Measurements from ENCODE around the gene DOCK4.

Gene DOCK4

GRCh38 chr7:111903797-111904196 is 302.4 kb downstream of the DOCK4 start:
- no peak for DNase-seq (ENCODE audit: low read depth)

DNA sequence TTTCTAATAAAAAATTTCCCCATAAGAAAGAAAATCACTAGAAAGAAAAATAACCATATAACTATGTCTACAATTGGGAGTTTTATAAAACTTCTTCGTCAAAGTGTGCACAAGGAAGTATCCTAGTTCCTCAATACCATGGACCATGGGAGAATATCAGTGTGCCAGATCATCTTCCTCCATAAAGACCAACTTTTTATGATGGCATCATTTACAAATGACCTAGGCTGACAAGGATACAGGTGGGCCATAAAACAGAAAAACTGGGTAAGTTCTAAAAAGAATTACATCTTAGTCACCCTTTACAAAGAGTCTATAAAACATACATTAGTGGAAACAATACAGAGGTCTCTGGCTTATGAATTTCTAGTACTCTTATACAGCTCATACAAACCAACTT is 303.2 kb downstream of the DOCK4 start:
- DNase-seq (ENCODE audit: low read depth), result no peak

DNA sequence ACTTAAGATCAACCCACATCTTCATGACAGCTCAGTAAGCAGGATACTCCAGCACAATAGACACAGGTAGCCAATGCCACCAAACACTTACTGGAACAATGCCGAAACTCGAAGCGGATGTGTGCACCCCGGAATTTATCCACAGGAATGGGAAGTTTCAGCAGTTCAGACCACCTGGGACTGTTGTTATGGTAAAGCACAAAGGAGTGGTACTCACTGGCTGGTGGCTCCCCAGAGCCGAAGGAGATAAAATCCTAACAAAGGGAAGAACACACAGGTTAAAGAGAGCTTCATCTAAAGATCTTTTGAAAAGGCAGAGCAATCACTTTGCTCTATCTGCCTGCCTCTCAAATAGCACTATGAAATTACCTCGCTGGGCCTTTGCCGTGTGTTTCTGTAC is 305.9 kb downstream of the DOCK4 start:
- no peak for DNase-seq (ENCODE audit: low read depth)

DNA sequence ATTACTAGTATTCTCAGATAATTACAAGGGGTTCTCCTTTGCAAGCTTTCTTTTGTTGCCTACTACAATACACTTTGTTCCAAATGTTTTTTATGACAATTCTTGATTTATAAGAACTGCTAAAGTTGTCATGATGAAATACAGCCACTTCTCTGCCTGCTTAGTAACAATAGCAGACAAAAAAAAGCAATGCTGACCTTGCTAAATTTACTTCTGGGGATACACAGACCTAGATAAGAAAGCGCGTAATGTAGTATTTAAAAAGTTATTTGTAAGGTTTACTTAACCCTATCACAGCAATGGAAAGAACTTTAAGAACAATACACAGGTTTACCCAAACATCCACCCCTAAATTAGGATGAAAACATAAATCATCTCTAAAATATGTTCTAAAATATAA is 311.1 kb downstream of the DOCK4 start:
- DNase-seq (ENCODE audit: low read depth), result no peak

DNA sequence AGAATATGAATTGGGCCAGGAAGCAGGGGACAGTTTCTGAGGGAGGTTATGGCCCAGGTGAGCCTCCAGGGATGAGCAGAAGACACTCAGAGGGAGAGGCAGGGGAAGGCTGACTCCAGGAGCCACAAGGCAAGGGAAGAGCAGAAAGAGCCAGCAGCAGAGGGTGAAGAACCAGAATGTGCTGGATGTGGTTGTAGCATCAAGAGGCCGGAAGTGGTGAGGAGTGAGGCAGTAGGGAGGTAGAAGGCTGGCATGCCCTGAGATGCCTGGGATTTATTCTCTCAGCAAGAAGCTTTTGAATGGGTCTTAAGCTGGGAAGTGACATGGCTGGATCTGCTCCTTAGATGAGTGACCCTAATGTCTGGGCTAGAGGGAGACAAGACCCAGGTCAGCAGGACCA is 311.7 kb downstream of the DOCK4 start:
- no peak for DNase-seq (ENCODE audit: low read depth)

GRCh38 chr7:111893190-111893589 is 313.0 kb downstream of the DOCK4 start:
- DNase-seq (ENCODE audit: low read depth), result no peak

- no peak for DNase-seq (ENCODE audit: low read depth)
Measured at GRCh38 chr7:111892588-111892987, 313.6 kb downstream of the DOCK4 start.

DNA sequence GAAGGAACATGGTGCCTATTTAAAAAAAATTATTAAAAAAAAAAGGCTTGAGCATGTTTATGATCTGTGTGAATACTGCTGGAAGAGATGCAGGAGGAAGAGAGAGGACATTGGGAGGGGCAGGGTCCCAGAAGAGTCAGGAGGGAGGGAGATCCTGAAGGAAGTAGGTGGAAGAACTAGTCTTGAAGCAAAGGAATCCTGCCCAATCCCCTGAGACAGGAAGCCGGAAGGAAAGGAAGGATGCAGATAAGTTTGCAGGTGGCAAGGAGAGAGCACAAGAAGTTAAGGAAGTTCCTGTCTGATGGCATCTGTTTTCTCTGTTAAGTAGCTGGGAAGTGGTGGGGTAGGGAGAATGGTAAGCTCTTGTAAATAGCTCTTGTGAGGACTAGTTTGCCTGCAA is 318.5 kb downstream of the DOCK4 start:
- DNase-seq (ENCODE audit: low read depth), result no peak

- DNase-seq (ENCODE audit: low read depth), result no peak
Measured at GRCh38 chr7:111886233-111886632, 320.0 kb downstream of the DOCK4 start.

- no peak for DNase-seq (ENCODE audit: low read depth)
Measured at GRCh38 chr7:111883241-111883640, 323.0 kb downstream of the DOCK4 start.

DNA sequence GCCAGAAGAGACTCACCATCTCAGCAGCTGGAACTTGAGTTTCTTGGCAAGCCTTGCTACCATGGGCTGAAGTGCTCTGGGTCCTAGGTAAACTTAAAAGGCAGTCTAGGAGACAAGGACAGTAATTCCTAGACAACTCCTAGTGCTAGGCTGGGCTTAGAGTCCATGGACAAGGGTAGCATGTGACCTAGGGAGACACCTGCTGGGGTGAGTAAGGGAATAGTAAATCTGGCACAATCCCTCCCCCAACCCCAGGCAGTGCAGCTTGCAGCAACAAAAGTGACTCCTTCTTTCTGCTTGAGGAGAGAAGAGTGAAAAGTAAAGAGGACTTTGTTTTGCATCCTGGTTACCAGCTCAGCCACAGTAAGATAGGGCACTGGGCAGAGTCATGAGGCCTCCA is 327.4 kb downstream of the DOCK4 start:
- no peak for DNase-seq (ENCODE audit: low read depth)

- no peak for DNase-seq (ENCODE audit: low read depth)
Measured at GRCh38 chr7:111877931-111878330, 328.3 kb downstream of the DOCK4 start.

GRCh38 chr7:111873963-111874690 is 332.1 kb downstream of the DOCK4 start:
- no peak for DNase-seq (ENCODE audit: low read depth)

DNA sequence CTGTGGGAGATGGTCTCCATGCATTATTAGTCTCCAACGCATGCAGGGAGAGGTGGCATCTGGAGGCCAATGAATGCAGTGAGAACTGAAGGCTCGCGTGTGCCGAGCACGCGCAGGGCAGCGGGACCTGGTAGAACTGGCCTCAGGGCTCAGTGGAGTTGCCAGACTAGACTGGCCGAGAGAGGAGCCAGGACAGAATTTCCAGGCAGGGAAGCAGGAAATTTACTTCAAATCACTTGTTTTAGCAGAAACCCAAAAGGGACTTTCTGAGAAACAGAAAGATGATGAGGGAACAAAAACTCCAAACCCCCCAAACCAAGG is 332.9 kb downstream of the DOCK4 start:
- no peak for DNase-seq (ENCODE audit: low read depth)

DNA sequence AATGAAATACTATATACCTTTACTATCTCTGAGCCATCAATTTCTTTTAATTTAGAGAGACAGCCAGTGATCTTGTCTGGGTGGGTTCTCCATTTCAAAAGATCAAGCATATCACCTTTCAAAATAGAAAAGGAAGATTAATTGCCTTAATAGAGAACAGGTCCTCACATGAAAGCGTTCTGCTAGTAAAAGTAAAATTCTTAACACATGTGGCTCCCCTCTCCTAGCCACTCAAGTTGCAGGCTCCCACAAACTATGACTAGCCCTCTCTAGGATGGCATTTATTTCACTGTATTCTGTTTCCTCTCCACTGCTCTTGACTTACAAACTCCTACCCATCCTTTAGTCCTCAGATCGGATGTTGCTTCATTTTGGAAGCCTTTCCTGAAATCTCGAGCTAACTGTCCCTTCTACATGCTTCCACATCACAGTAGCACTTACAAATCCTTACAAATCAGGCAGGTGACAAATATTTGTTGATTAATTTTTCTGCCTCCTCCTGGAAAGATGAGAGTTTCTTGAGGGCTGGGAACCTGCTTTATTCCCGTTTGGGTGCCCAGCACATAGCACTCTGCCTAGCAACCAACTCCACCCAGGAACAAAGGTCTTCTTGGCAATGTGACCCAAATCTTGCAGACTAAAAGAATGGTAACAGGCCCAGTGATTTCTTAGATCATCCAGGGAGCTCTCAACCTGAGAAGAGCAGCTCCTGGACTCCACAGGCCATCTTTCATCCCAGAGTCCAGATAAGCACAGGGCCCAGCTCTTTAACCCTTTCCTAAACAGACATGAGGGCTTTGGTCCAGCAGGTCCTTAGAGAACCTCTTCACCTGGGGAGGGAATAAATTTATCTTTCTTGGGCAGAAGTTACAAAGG is 333.5 kb downstream of the DOCK4 start:
- no peak for DNase-seq (ENCODE audit: low read depth)

DNA sequence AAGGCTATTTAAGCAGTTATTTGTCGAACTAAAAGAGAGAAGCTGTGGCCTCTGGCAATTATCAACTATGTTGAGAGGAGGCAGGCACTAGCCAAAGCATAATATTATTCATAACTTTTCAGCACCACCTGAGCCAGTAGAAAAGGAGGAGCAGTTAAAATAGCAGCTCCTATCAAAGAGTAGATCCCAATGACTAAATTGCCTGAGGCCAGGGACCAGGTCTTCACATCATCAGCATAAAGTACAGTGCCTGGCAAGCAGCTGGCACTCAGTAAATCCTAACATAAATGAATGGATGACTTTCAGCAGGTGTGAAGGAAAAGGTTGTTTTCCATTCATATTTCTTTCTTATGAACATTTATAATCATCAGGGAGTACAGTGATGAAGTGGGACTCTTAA is 334.9 kb downstream of the DOCK4 start:
- no peak for DNase-seq (ENCODE audit: low read depth)

DNA sequence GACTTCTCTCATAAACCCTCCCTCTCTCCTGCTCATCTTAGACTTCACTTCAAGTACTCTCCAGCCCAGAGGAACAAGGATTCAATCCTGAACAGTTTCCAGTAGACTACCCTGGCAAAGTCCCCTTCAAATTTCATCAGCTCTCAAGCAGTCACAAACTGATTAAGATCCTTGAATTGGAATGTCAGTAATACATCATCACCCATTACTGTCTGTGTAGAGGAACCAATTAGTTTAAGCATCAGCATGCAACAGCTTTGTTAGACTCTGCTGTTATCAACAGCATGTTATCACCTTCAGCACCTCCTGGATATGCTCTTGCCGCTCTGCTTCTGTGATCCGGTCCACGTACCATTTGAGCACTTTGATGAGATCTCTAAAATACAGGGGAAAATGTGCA is 336.9 kb downstream of the DOCK4 start:
- DNase-seq (ENCODE audit: low read depth), result no peak

- DNase-seq (ENCODE audit: low read depth), result no peak
Measured at GRCh38 chr7:111867348-111867931, 338.8 kb downstream of the DOCK4 start.

GRCh38 chr7:111866787-111867186 is 339.4 kb downstream of the DOCK4 start:
- no peak for DNase-seq (ENCODE audit: low read depth)

GRCh38 chr7:111865430-111865829 is 340.8 kb downstream of the DOCK4 start:
- no peak for DNase-seq (ENCODE audit: low read depth)

- DNase-seq (ENCODE audit: low read depth), result no peak
Measured at GRCh38 chr7:111864291-111864976, 341.8 kb downstream of the DOCK4 start.

- DNase-seq (ENCODE audit: low read depth), result no peak
Measured at GRCh38 chr7:111863269-111863668, 342.9 kb downstream of the DOCK4 start.

GRCh38 chr7:111860248-111860647 is 346.0 kb downstream of the DOCK4 start:
- DNase-seq (ENCODE audit: low read depth), result no peak
